ENCODE measurements around the gene PLEKHM3. TPM values are rescaled to one million over a fixed set of nuclear protein-coding genes. Genes with fewer than 3 reads are reported as not detected.

Gene PLEKHM3
- total RNA-seq, 1 experiment from 2014 or later = 3.5 TPM

GRCh38 chr2:207891086-207891844, 134.1 kb downstream of the PLEKHM3 start:
- no peak for DNase-seq (ENCODE audit: low spot score)

GRCh38 chr2:207887500-207887899, 137.8 kb downstream of the PLEKHM3 start:
- no peak for DNase-seq (ENCODE audit: low spot score)

- no peak for DNase-seq (ENCODE audit: low spot score)
These were observed 140.3 kb downstream of the PLEKHM3 start for GRCh38 chr2:207885010-207885409.

GRCh38 chr2:207884127-207884526, 141.2 kb downstream of the PLEKHM3 start:
- no peak for DNase-seq (ENCODE audit: low spot score)

- no peak for DNase-seq (ENCODE audit: low spot score)
These were observed 142.1 kb downstream of the PLEKHM3 start for GRCh38 chr2:207883002-207883780.

GRCh38 chr2:207881902-207882301, 143.4 kb downstream of the PLEKHM3 start:
- no peak for DNase-seq (ENCODE audit: low spot score)

GRCh38 chr2:207879536-207879935, 145.8 kb downstream of the PLEKHM3 start:
- DNase-seq (ENCODE audit: low spot score) = no peak

- DNase-seq (ENCODE audit: low spot score) = no peak
These were observed 148.3 kb downstream of the PLEKHM3 start for GRCh38 chr2:207876842-207877535.

GRCh38 chr2:207875473-207876212, 149.7 kb downstream of the PLEKHM3 start:
- no peak for DNase-seq (ENCODE audit: low spot score)

GRCh38 chr2:207873794-207874193, 151.5 kb downstream of the PLEKHM3 start:
- DNase-seq (ENCODE audit: low spot score) = no peak

- no peak for DNase-seq (ENCODE audit: low spot score)
These were observed 153.4 kb downstream of the PLEKHM3 start for GRCh38 chr2:207871911-207872310.

GRCh38 chr2:207871506-207871905, 153.8 kb downstream of the PLEKHM3 start:
- DNase-seq (ENCODE audit: low spot score) = no peak

- DNase-seq (ENCODE audit: low spot score) = no peak
These were observed 154.5 kb downstream of the PLEKHM3 start for GRCh38 chr2:207870814-207871213.

- peak; percentile 86 for DNase-seq (ENCODE audit: low spot score)
These were observed 155.2 kb downstream of the PLEKHM3 start for GRCh38 chr2:207869784-207870778.

- no peak for DNase-seq (ENCODE audit: low spot score)
These were observed 156.3 kb downstream of the PLEKHM3 start for GRCh38 chr2:207868855-207869596.

GRCh38 chr2:207867905-207868304, 157.4 kb downstream of the PLEKHM3 start:
- DNase-seq (ENCODE audit: low spot score) = no peak

GRCh38 chr2:207867056-207867455, 158.3 kb downstream of the PLEKHM3 start:
- no peak for DNase-seq (ENCODE audit: low spot score)

GRCh38 chr2:207865210-207865609, 160.1 kb downstream of the PLEKHM3 start:
- DNase-seq (ENCODE audit: low spot score) = no peak

- DNase-seq (ENCODE audit: low spot score) = no peak
These were observed 162.0 kb downstream of the PLEKHM3 start for GRCh38 chr2:207863345-207863744.

- DNase-seq (ENCODE audit: low spot score) = no peak
These were observed 163.5 kb downstream of the PLEKHM3 start for GRCh38 chr2:207861789-207862188.

All from A172 (cell line).